Measurements from ENCODE around the gene SEMA3B.
"Not testable (repeated sequence)": the region's sequence is repeated elsewhere in the genome, so short reads cannot be mapped to it uniquely, and the experiment has no call there.

SEMA3B gene

GRCh38 chr3:50296721-50297383, 27.9 kb downstream of the SEMA3B start:
- Mint-ChIP-seq H3K4me3 (no peak overlapping the region), H3K27ac (no peak overlapping the region), H3K9me3 (no peaks in the 10 kb centered on the region), H3K36me3 (ENCODE audit: low read depth) (peaks cover 3% of the 10 kb centered on the region), H3K4me1 (ENCODE audit: low read depth) (peaks cover 35% of the 10 kb centered on the region), H3K27me3 (ENCODE audit: low read depth) (no peaks in the 10 kb centered on the region)

- no peaks in the 10 kb centered on the region for H3K27me3 Mint-ChIP-seq (ENCODE audit: low read depth)
- peak overlapping the region; percentile 14 for H3K4me3 Mint-ChIP-seq
- no peaks in the 10 kb centered on the region for H3K9me3 Mint-ChIP-seq
- H3K27ac Mint-ChIP-seq = no peak overlapping the region
- H3K36me3 Mint-ChIP-seq (ENCODE audit: low read depth) = peaks cover 3% of the 10 kb centered on the region
- H3K4me1 Mint-ChIP-seq (ENCODE audit: low read depth) = peaks cover 34% of the 10 kb centered on the region
Observed at GRCh38 chr3:50297384-50297775, 28.4 kb downstream of the SEMA3B start.

- Mint-ChIP-seq H3K4me3 (peak overlapping the region; percentile 96), H3K27ac (peak overlapping the region; percentile 95), H3K9me3 (no peaks in the 10 kb centered on the region)
Observed at GRCh38 chr3:50297896-50298725, 29.2 kb downstream of the SEMA3B start.

GRCh38 chr3:50298836-50299637, 30.1 kb downstream of the SEMA3B start, which contains the start of the genes HYAL3 and NAA80:
Gene HYAL3 (minus strand): TSS chr3:50299405. CDS start chr3:50295602, 3,803 bp downstream.
Gene NAA80 (minus strand): TSS chr3:50299405. CDS start chr3:50297463, 1,942 bp downstream.
- H3K9me3 Mint-ChIP-seq = no peaks in the 10 kb centered on the region
- peak within 1 kb of the TSS; percentile 95 for H3K27ac Mint-ChIP-seq
- peaks cover 24% of the 10 kb centered on the region for H3K4me1 Mint-ChIP-seq (ENCODE audit: low read depth)
- peak within 1 kb of the TSS; percentile 96 for H3K4me3 Mint-ChIP-seq
- H3K27me3 Mint-ChIP-seq (ENCODE audit: low read depth) = no peaks in the 10 kb centered on the region
- peaks cover 3% of the 10 kb centered on the region for H3K36me3 Mint-ChIP-seq (ENCODE audit: low read depth)

More at GRCh38 chr3:50297896-50298725, 29.2 kb downstream of the SEMA3B start:
- H3K36me3 Mint-ChIP-seq (ENCODE audit: low read depth) = peaks cover 3% of the 10 kb centered on the region
- H3K27me3 Mint-ChIP-seq (ENCODE audit: low read depth) = no peaks in the 10 kb centered on the region
- peaks cover 26% of the 10 kb centered on the region for H3K4me1 Mint-ChIP-seq (ENCODE audit: low read depth)

- H3K27me3 Mint-ChIP-seq (ENCODE audit: low read depth) = no peaks in the 10 kb centered on the region
- H3K9me3 Mint-ChIP-seq = no peaks in the 10 kb centered on the region
- H3K27ac Mint-ChIP-seq = peak overlapping the region; percentile 95
- H3K4me3 Mint-ChIP-seq = peak overlapping the region; percentile 96
- H3K4me1 Mint-ChIP-seq (ENCODE audit: low read depth) = peaks cover 24% of the 10 kb centered on the region
- peaks cover 3% of the 10 kb centered on the region for H3K36me3 Mint-ChIP-seq (ENCODE audit: low read depth)
Observed at GRCh38 chr3:50299638-50299928, 30.6 kb downstream of the SEMA3B start.

- Mint-ChIP-seq H3K27me3 (ENCODE audit: low read depth) (no peaks in the 10 kb centered on the region), H3K4me3 (peak overlapping the region; percentile 96)
Observed at GRCh38 chr3:50299929-50300680, 31.2 kb downstream of the SEMA3B start.

GRCh38 chr3:50300681-50301254, 31.8 kb downstream of the SEMA3B start:
- H3K27me3 Mint-ChIP-seq (ENCODE audit: low read depth) = no peaks in the 10 kb centered on the region
- peak overlapping the region; percentile 95 for H3K27ac Mint-ChIP-seq

More at GRCh38 chr3:50299929-50300680, 31.2 kb downstream of the SEMA3B start:
- Mint-ChIP-seq H3K27ac (peak overlapping the region; percentile 95), H3K4me1 (ENCODE audit: low read depth) (peaks cover 24% of the 10 kb centered on the region), H3K9me3 (no peaks in the 10 kb centered on the region), H3K36me3 (ENCODE audit: low read depth) (peaks cover 3% of the 10 kb centered on the region)

GRCh38 chr3:50302095-50303012, 33.4 kb downstream of the SEMA3B start:
- Mint-ChIP-seq H3K4me1 (ENCODE audit: low read depth) (peaks cover 18% of the 10 kb centered on the region), H3K36me3 (ENCODE audit: low read depth) (peaks cover 3% of the 10 kb centered on the region), H3K9me3 (no peaks in the 10 kb centered on the region), H3K27ac (no peak overlapping the region), H3K27me3 (ENCODE audit: low read depth) (no peaks in the 10 kb centered on the region), H3K4me3 (no peak overlapping the region)

More at GRCh38 chr3:50300681-50301254, 31.8 kb downstream of the SEMA3B start:
- H3K36me3 Mint-ChIP-seq (ENCODE audit: low read depth) = peaks cover 3% of the 10 kb centered on the region
- peaks cover 24% of the 10 kb centered on the region for H3K4me1 Mint-ChIP-seq (ENCODE audit: low read depth)
- no peaks in the 10 kb centered on the region for H3K9me3 Mint-ChIP-seq
- H3K4me3 Mint-ChIP-seq = peak overlapping the region; percentile 96

GRCh38 chr3:50303013-50303815, 34.3 kb downstream of the SEMA3B start, which contains the start of gene HYAL1:
Gene HYAL1 (minus strand): TSS chr3:50303574. CDS start chr3:50302956, 618 bp downstream.
- no peaks in the 10 kb centered on the region for H3K9me3 Mint-ChIP-seq
- no peak within 1 kb of the TSS for H3K4me3 Mint-ChIP-seq
- no peaks in the 10 kb centered on the region for H3K27me3 Mint-ChIP-seq (ENCODE audit: low read depth)
- no peak within 1 kb of the TSS for H3K27ac Mint-ChIP-seq
- peaks cover 10% of the 10 kb centered on the region for H3K4me1 Mint-ChIP-seq (ENCODE audit: low read depth)
- peaks cover under 1% of the 10 kb centered on the region for H3K36me3 Mint-ChIP-seq (ENCODE audit: low read depth)

- Mint-ChIP-seq H3K27ac (no peak overlapping the region), H3K36me3 (ENCODE audit: low read depth) (no peaks in the 10 kb centered on the region), H3K27me3 (ENCODE audit: low read depth) (no peaks in the 10 kb centered on the region), H3K4me3 (no peak overlapping the region), H3K4me1 (ENCODE audit: low read depth) (peaks cover 9% of the 10 kb centered on the region), H3K9me3 (no peaks in the 10 kb centered on the region)
Observed at GRCh38 chr3:50304601-50305000, 35.7 kb downstream of the SEMA3B start.

- not testable (repeated sequence) for H3K9me3 Mint-ChIP-seq; H3K27ac Mint-ChIP-seq; H3K27me3 Mint-ChIP-seq (ENCODE audit: low read depth); H3K36me3 Mint-ChIP-seq (ENCODE audit: low read depth); H3K4me3 Mint-ChIP-seq
- H3K4me1 Mint-ChIP-seq (ENCODE audit: low read depth) = peaks cover 13% of the 10 kb centered on the region
Observed at GRCh38 chr3:50312041-50312440, 43.1 kb downstream of the SEMA3B start.

- H3K36me3 Mint-ChIP-seq (ENCODE audit: low read depth) = peaks cover 7% of the 10 kb centered on the region
- H3K27ac Mint-ChIP-seq = no peak overlapping the region
- peaks cover 21% of the 10 kb centered on the region for H3K4me1 Mint-ChIP-seq (ENCODE audit: low read depth)
- H3K27me3 Mint-ChIP-seq (ENCODE audit: low read depth) = no peaks in the 10 kb centered on the region
- H3K4me3 Mint-ChIP-seq = no peak overlapping the region
- no peaks in the 10 kb centered on the region for H3K9me3 Mint-ChIP-seq
Observed at GRCh38 chr3:50314342-50314741, 45.4 kb downstream of the SEMA3B start.
